Suprapubic skin (tissue), 4 donors: ENCODE measurements around the gene MOB1A.

Source experiments
- POLR2A ChIP-seq, 2 donors: fragments of 450-650 bp; IDR thresholded peaks; one replicate each; pipeline ENCODE4 v1.6.1; 2017; ENCODE audit warnings: antibody characterized with exemption in 2 of 2, mild to moderate bottlenecking in 2 of 2, moderate library complexity in 2 of 2
- POLR2AphosphoS5 ChIP-seq, 3 donors: sonication (generic); formaldehyde crosslinking; IDR thresholded peaks; one replicate each; pipeline ENCODE4 v1.6.1; 2017; ENCODE audit warnings: antibody characterized with exemption in 3 of 3
- TF ChIP-seq, protein P1 (sequence below), 2 donors: fragments of 200-600 bp in 1 of 2; fragments of 450-650 bp in 1 of 2; sonication (generic) in 1 of 2; IDR thresholded peaks; one replicate each; pipeline ENCODE4 v1.5.1; 2016 to 2019; ENCODE audit warnings: antibody characterized with exemption in 2 of 2, mild to moderate bottlenecking in 1 of 2, moderate library complexity in 1 of 2

- TF ChIP-seq, protein P1, sequence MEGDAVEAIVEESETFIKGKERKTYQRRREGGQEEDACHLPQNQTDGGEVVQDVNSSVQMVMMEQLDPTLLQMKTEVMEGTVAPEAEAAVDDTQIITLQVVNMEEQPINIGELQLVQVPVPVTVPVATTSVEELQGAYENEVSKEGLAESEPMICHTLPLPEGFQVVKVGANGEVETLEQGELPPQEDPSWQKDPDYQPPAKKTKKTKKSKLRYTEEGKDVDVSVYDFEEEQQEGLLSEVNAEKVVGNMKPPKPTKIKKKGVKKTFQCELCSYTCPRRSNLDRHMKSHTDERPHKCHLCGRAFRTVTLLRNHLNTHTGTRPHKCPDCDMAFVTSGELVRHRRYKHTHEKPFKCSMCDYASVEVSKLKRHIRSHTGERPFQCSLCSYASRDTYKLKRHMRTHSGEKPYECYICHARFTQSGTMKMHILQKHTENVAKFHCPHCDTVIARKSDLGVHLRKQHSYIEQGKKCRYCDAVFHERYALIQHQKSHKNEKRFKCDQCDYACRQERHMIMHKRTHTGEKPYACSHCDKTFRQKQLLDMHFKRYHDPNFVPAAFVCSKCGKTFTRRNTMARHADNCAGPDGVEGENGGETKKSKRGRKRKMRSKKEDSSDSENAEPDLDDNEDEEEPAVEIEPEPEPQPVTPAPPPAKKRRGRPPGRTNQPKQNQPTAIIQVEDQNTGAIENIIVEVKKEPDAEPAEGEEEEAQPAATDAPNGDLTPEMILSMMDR (IDR thresholded peaks at IDR 0.05), result no peak
- TF ChIP-seq POLR2AphosphoS5 (IDR thresholded peaks at IDR 0.05) (no peak), POLR2A (IDR thresholded peaks at IDR 0.05) (no peak)
Measured at GRCh38 chr2:74103763-74104162, 74.9 kb downstream of the MOB1A start.
